ENCODE measurements around the gene IQGAP3. TPM values are rescaled to one million over a fixed set of nuclear protein-coding genes. Genes with fewer than 3 reads are reported as not detected.

The IQGAP3 gene
- total and polyA plus RNA-seq, 2 experiments from 2014 or later = 11.9 to 31.8 TPM

DNA sequence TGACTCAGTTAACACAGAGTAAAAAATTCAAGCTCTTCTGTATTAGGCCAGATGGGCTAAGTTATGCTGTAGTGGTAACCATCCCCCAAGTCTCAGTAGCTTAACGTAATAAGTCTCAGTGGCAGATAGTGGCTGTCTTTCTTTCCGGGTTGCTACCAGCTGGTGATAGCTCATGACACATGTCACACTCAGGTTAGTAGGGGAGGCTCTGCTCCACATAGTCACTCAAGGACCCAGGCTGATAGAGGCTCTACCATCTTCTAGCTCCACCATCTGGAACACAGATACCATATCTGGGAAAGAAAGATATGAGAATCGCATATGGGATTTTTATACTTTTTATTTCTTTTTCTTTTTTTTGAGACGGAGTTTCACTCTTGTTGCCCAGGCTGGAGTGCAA, 55.5 kb downstream of the IQGAP3 start:
- Mint-ChIP-seq H3K9me3 (no peaks in the 10 kb centered on the region), H3K4me3 (no peak overlapping the region), H3K4me1 (no peaks in the 10 kb centered on the region), H3K36me3 (ENCODE audit: low read depth) (no peaks in the 10 kb centered on the region), H3K27me3 (ENCODE audit: insufficient read depth, low read depth, poor library complexity) (peaks cover 3% of the 10 kb centered on the region), H3K27ac (no peak overlapping the region)
- no peak for DNase-seq (ENCODE audit: low spot score)
- Histone ChIP-seq H3K4me1 (ENCODE audit: insufficient read depth) (no peaks in the 10 kb centered on the region), H3K4me3 (no peak overlapping the region), H3K27ac (ENCODE audit: low read depth) (no peak overlapping the region), H3K27me3 (ENCODE audit: insufficient read depth) (no peaks in the 10 kb centered on the region), H3K79me2 (replicated peaks; ENCODE audit: insufficient read depth) (no peaks in the 10 kb centered on the region), H3K9me2 (ENCODE audit: insufficient read depth) (no peaks in the 10 kb centered on the region), H4K20me1 (replicated peaks; ENCODE audit: insufficient read depth) (no peaks in the 10 kb centered on the region), H3F3A (replicated peaks; ENCODE audit: low read depth) (no peaks in the 10 kb centered on the region), H3K4me2 (no peak overlapping the region), H2AFZ (no peak overlapping the region), H3K36me3 (ENCODE audit: insufficient read depth) (no peaks in the 10 kb centered on the region)
- TF ChIP-seq, protein P1, sequence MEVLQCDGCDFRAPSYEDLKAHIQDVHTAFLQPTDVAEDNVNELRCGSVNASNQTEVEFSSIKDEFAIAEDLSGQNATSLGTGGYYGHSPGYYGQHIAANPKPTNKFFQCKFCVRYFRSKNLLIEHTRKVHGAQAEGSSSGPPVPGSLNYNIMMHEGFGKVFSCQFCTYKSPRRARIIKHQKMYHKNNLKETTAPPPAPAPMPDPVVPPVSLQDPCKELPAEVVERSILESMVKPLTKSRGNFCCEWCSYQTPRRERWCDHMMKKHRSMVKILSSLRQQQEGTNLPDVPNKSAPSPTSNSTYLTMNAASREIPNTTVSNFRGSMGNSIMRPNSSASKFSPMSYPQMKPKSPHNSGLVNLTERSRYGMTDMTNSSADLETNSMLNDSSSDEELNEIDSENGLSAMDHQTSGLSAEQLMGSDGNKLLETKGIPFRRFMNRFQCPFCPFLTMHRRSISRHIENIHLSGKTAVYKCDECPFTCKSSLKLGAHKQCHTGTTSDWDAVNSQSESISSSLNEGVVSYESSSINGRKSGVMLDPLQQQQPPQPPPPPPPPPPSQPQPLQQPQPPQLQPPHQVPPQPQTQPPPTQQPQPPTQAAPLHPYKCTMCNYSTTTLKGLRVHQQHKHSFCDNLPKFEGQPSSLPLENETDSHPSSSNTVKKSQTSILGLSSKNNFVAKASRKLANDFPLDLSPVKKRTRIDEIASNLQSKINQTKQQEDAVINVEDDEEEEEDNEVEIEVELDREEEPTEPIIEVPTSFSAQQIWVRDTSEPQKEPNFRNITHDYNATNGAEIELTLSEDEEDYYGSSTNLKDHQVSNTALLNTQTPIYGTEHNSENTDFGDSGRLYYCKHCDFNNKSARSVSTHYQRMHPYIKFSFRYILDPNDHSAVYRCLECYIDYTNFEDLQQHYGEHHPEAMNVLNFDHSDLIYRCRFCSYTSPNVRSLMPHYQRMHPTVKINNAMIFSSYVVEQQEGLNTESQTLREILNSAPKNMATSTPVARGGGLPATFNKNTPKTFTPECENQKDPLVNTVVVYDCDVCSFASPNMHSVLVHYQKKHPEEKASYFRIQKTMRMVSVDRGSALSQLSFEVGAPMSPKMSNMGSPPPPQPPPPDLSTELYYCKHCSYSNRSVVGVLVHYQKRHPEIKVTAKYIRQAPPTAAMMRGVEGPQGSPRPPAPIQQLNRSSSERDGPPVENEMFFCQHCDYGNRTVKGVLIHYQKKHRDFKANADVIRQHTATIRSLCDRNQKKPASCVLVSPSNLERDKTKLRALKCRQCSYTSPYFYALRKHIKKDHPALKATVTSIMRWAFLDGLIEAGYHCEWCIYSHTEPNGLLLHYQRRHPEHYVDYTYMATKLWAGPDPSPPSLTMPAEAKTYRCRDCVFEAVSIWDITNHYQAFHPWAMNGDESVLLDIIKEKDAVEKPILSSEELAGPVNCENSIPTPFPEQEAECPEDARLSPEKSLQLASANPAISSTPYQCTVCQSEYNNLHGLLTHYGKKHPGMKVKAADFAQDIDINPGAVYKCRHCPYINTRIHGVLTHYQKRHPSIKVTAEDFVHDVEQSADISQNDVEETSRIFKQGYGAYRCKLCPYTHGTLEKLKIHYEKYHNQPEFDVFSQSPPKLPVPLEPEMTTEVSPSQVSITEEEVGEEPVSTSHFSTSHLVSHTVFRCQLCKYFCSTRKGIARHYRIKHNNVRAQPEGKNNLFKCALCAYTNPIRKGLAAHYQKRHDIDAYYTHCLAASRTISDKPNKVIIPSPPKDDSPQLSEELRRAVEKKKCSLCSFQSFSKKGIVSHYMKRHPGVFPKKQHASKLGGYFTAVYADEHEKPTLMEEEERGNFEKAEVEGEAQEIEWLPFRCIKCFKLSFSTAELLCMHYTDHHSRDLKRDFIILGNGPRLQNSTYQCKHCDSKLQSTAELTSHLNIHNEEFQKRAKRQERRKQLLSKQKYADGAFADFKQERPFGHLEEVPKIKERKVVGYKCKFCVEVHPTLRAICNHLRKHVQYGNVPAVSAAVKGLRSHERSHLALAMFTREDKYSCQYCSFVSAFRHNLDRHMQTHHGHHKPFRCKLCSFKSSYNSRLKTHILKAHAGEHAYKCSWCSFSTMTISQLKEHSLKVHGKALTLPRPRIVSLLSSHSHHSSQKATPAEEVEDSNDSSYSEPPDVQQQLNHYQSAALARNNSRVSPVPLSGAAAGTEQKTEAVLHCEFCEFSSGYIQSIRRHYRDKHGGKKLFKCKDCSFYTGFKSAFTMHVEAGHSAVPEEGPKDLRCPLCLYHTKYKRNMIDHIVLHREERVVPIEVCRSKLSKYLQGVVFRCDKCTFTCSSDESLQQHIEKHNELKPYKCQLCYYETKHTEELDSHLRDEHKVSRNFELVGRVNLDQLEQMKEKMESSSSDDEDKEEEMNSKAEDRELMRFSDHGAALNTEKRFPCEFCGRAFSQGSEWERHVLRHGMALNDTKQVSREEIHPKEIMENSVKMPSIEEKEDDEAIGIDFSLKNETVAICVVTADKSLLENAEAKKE (CRISPR knock-in tag; IDR thresholded peaks at IDR 0.05) = no peak
- TF ChIP-seq ZNF331 (CRISPR knock-in tag; IDR thresholded peaks at IDR 0.05; ENCODE audit: low read depth) (no peak), JUNB (IDR thresholded peaks at IDR 0.05; ENCODE audit: unreplicated experiment) (no peak), ZNF114 (CRISPR knock-in tag; IDR thresholded peaks at IDR 0.05) (no peak), STAT1 (IDR thresholded peaks at IDR 0.05; ENCODE audit: unreplicated experiment) (no peak), CREB1 (CRISPR knock-in tag; IDR thresholded peaks at IDR 0.05; ENCODE audit: low read depth) (no peak), NANOG (IDR thresholded peaks at IDR 0.05; ENCODE audit: borderline replicate concordance) (no peak), POLR2AphosphoS5 (IDR thresholded peaks at IDR 0.05; ENCODE audit: low read depth) (no peak), EZH2 (IDR thresholded peaks at IDR 0.05; ENCODE audit: low read depth, unreplicated experiment) (no peak), EZH2phosphoT487 (IDR thresholded peaks at IDR 0.05; ENCODE audit: unreplicated experiment) (no peak)
- TF ChIP-seq, protein P2, sequence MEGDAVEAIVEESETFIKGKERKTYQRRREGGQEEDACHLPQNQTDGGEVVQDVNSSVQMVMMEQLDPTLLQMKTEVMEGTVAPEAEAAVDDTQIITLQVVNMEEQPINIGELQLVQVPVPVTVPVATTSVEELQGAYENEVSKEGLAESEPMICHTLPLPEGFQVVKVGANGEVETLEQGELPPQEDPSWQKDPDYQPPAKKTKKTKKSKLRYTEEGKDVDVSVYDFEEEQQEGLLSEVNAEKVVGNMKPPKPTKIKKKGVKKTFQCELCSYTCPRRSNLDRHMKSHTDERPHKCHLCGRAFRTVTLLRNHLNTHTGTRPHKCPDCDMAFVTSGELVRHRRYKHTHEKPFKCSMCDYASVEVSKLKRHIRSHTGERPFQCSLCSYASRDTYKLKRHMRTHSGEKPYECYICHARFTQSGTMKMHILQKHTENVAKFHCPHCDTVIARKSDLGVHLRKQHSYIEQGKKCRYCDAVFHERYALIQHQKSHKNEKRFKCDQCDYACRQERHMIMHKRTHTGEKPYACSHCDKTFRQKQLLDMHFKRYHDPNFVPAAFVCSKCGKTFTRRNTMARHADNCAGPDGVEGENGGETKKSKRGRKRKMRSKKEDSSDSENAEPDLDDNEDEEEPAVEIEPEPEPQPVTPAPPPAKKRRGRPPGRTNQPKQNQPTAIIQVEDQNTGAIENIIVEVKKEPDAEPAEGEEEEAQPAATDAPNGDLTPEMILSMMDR (conservative IDR thresholded peaks at IDR 0.05; ENCODE audit: low read depth in 2 of 2) = no peak
- TF ChIP-seq, protein P3, sequence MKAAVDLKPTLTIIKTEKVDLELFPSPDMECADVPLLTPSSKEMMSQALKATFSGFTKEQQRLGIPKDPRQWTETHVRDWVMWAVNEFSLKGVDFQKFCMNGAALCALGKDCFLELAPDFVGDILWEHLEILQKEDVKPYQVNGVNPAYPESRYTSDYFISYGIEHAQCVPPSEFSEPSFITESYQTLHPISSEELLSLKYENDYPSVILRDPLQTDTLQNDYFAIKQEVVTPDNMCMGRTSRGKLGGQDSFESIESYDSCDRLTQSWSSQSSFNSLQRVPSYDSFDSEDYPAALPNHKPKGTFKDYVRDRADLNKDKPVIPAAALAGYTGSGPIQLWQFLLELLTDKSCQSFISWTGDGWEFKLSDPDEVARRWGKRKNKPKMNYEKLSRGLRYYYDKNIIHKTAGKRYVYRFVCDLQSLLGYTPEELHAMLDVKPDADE (IDR thresholded peaks at IDR 0.05) = no peak
- TF ChIP-seq, protein P4, sequence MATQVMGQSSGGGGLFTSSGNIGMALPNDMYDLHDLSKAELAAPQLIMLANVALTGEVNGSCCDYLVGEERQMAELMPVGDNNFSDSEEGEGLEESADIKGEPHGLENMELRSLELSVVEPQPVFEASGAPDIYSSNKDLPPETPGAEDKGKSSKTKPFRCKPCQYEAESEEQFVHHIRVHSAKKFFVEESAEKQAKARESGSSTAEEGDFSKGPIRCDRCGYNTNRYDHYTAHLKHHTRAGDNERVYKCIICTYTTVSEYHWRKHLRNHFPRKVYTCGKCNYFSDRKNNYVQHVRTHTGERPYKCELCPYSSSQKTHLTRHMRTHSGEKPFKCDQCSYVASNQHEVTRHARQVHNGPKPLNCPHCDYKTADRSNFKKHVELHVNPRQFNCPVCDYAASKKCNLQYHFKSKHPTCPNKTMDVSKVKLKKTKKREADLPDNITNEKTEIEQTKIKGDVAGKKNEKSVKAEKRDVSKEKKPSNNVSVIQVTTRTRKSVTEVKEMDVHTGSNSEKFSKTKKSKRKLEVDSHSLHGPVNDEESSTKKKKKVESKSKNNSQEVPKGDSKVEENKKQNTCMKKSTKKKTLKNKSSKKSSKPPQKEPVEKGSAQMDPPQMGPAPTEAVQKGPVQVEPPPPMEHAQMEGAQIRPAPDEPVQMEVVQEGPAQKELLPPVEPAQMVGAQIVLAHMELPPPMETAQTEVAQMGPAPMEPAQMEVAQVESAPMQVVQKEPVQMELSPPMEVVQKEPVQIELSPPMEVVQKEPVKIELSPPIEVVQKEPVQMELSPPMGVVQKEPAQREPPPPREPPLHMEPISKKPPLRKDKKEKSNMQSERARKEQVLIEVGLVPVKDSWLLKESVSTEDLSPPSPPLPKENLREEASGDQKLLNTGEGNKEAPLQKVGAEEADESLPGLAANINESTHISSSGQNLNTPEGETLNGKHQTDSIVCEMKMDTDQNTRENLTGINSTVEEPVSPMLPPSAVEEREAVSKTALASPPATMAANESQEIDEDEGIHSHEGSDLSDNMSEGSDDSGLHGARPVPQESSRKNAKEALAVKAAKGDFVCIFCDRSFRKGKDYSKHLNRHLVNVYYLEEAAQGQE (IDR thresholded peaks at IDR 0.05; ENCODE audit: unreplicated experiment) = no peak
- no peak for ATAC-seq

All from GM23338 (cell line).